ENCODE data around the gene KLHDC7B. TPM values are rescaled to one million over a fixed set of nuclear protein-coding genes. Genes with fewer than 3 reads are reported as not detected.

The KLHDC7B gene
- total and polyA plus RNA-seq, 2 of the 13 experiments (the other 11 are each of a cell fraction or from before 2014, with no cell fraction given) = 0.11 TPM; not detected in 1

- DNase-seq (ENCODE audit: low spot score) (no peak), ATAC-seq (no peak), FAIRE-seq (no peak)
- POLR2A ChIA-PET = no interaction called here
- Histone ChIP-seq H3K27me3 (ENCODE audit: control insufficient read depth in 1 of 2, insufficient read depth in 2 of 2, low read length in 2 of 2) (peaks cover 0 to 30% of the 10 kb centered on the region in 2 experiments; a peak in 2 of 5 replicates), H3K79me2 (ENCODE audit: insufficient read depth, low read length) (no peaks in the 10 kb centered on the region), H3K9me3 (ENCODE audit: low read length) (no peaks in the 10 kb centered on the region), H2AFZ (ENCODE audit: low read length) (no peak overlapping the region), H3K4me1 (ENCODE audit: insufficient read depth, low read length) (peaks cover 11% of the 10 kb centered on the region), H3K36me3 (replicated peaks in 1 of 2; ENCODE audit: control insufficient read depth in 1 of 2, insufficient read depth in 2 of 2, low read length in 2 of 2) (no peaks in the 10 kb centered on the region), H3K4me3 (replicated peaks in 1 of 3; ENCODE audit: insufficient read depth in 1 of 3, low read depth in 2 of 3, low read length in 3 of 3) (no peak overlapping the region), H4K20me1 (ENCODE audit: insufficient read depth, low read length) (no peaks in the 10 kb centered on the region), H3K9ac (ENCODE audit: insufficient read depth, low read depth, low read length) (no peak overlapping the region), H3K27ac (ENCODE audit: extremely low read length, insufficient read depth, low read length) (no peak overlapping the region), H3K4me2 (ENCODE audit: low read depth, low read length) (no peak overlapping the region)
- TF ChIP-seq THYN1 (CRISPR knock-in tag; IDR thresholded peaks at IDR 0.05; ENCODE audit: borderline replicate concordance, low read depth) (no peak), GMEB1 (CRISPR knock-in tag; IDR thresholded peaks at IDR 0.05; ENCODE audit: borderline replicate concordance) (no peak), ZNF792 (CRISPR knock-in tag; IDR thresholded peaks at IDR 0.05) (no peak)
- BruUV-seq (replicated peaks) = no TSS peak
- in situ Hi-C loops (cut with HindIII; ENCODE audit: extremely low pct_ligation_motif_present, low pct_unique_long_range_greater_than_20kb) (no loop called here), intact Hi-C loops (cut with micrococcal nuclease; ENCODE audit: unreplicated experiment) (loop anchor here (5.0 kb wide), 1 partner anchor 33 kb away; the partner anchor contains the start of gene SCO2)
- WGBS (ENCODE audit: low lambda C conversion rate) = 57% methylated on average over 3 of the region's 3 CpGs
- CTCF ChIA-PET (ENCODE audit: low intra/inter-chr PET ratio, low total read pairs) = no interaction called here
These were observed 14.3 kb downstream of the KLHDC7B start for GRCh38 chr22:50560034-50560433.

- no peaks in the 10 kb centered on the region for H3K79me2 ChIP-seq (ENCODE audit: insufficient read depth, low read length)
- no peaks in the 10 kb centered on the region for H4K20me1 ChIP-seq (ENCODE audit: insufficient read depth, low read length)
- H3K9me3 ChIP-seq (ENCODE audit: low read length) = no peaks in the 10 kb centered on the region
- H3K36me3 ChIP-seq (replicated peaks in 1 of 2; ENCODE audit: control insufficient read depth in 1 of 2, insufficient read depth in 2 of 2, low read length in 2 of 2) = no peaks in the 10 kb centered on the region
- no peak for FAIRE-seq
- peaks cover 0 to 24% of the 10 kb centered on the region in 2 experiments; a peak in 2 of 5 replicates for H3K27me3 ChIP-seq (ENCODE audit: control insufficient read depth in 1 of 2, insufficient read depth in 2 of 2, low read length in 2 of 2)
- no peak overlapping the region for H3K9ac ChIP-seq (ENCODE audit: insufficient read depth, low read depth, low read length)
- H3K27ac ChIP-seq (ENCODE audit: extremely low read length, insufficient read depth, low read length) = no peak overlapping the region
- BruUV-seq (replicated peaks) = no TSS peak
- no peak for DNase-seq (ENCODE audit: low spot score)
- ATAC-seq = no peak
- intact Hi-C loops (cut with micrococcal nuclease; ENCODE audit: unreplicated experiment) (loop anchor here (5.0 kb wide), 1 partner anchor 34 kb away; the partner anchor contains the start of gene SCO2), in situ Hi-C loops (cut with HindIII; ENCODE audit: extremely low pct_ligation_motif_present, low pct_unique_long_range_greater_than_20kb) (no loop called here)
- POLR2A ChIA-PET = no interaction called here
- CTCF ChIA-PET (ENCODE audit: low intra/inter-chr PET ratio, low total read pairs) = interaction anchor here (1.2 kb wide), 1 partner anchor 52 kb away, joined by 3 read pairs; no protein-coding TSS in a partner anchor
- no peak overlapping the region for H3K4me3 ChIP-seq (replicated peaks in 1 of 3; ENCODE audit: insufficient read depth in 1 of 3, low read depth in 2 of 3, low read length in 3 of 3)
- no peak overlapping the region for H3K4me2 ChIP-seq (ENCODE audit: low read depth, low read length)
- 52% methylated on average over 34 of the region's 34 CpGs for WGBS (ENCODE audit: low lambda C conversion rate)
- H3K4me1 ChIP-seq (ENCODE audit: insufficient read depth, low read length) = peaks cover 11% of the 10 kb centered on the region
- H2AFZ ChIP-seq (ENCODE audit: low read length) = no peak overlapping the region
- no peak for TF ChIP-seq RNF2 (conservative IDR thresholded peaks at IDR 0.05; ENCODE audit: low read depth)
- TF ChIP-seq ATF6 (CRISPR knock-in tag; conservative IDR thresholded peaks at IDR 0.05) = no peak
- no peak for TF ChIP-seq THAP8 (CRISPR knock-in tag; IDR thresholded peaks at IDR 0.05; ENCODE audit: borderline replicate concordance)
- TF ChIP-seq ZNF138 (CRISPR knock-in tag; IDR thresholded peaks at IDR 0.05; ENCODE audit: low read depth) = no peak
- no peak for TF ChIP-seq PAF1 (CRISPR knock-in tag; IDR thresholded peaks at IDR 0.05)
- TF ChIP-seq ZNF552 (CRISPR knock-in tag; IDR thresholded peaks at IDR 0.05; ENCODE audit: borderline replicate concordance) = no peak
- TF ChIP-seq PAWR (CRISPR knock-in tag; IDR thresholded peaks at IDR 0.05; ENCODE audit: borderline replicate concordance) = no peak
- no peak for TF ChIP-seq STAG1 (CRISPR knock-in tag; IDR thresholded peaks at IDR 0.05)
- TF ChIP-seq FOXO1 (CRISPR knock-in tag; IDR thresholded peaks at IDR 0.05) = no peak
- no peak for TF ChIP-seq MXD4 (CRISPR knock-in tag; IDR thresholded peaks at IDR 0.05)
These were observed 16.0 kb downstream of the KLHDC7B start for GRCh38 chr22:50561401-50562358.
